SW480 (cell line): Measurements from ENCODE around the gene PGLYRP2.

ENCODE experiments used
- DNase-seq: peaks from one replicate; pipeline ENCODE4 v3.0.0-alpha.2; 2016; ENCODE audit warnings: low spot score

Gene PGLYRP2

DNA sequence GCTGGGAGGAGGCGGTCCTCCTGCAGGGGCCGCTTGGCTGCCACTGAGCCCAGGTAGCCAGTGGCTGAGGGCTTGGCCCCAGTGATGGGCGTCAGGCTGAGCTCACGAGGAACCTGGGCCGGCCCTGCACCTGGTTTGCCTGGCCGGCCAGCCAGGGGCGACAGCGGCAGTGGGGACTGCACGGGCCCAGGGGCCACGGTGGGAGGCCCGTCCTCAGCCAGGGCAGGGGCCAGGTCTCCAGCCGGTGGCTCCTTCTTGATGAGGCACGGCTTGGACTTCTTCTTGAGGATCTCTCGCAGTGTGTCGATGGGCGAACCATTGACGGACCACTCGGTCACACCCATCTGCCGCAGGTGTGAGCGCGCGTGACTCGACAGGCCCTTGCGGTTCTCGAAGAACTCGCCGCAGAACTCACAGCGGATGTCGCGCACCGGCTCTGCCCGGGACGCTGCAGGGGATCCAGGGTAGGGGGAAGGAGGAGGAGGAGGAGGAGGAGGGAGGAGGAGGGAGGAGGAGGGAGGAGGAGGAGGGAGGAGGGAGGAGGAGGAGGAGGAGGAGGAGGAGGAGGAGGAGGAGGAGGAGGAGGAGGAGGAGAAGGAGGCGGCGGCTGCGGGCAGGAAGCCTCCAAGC lies 53.9 kb downstream of the PGLYRP2 start:
- DNase-seq: no peak

DNA sequence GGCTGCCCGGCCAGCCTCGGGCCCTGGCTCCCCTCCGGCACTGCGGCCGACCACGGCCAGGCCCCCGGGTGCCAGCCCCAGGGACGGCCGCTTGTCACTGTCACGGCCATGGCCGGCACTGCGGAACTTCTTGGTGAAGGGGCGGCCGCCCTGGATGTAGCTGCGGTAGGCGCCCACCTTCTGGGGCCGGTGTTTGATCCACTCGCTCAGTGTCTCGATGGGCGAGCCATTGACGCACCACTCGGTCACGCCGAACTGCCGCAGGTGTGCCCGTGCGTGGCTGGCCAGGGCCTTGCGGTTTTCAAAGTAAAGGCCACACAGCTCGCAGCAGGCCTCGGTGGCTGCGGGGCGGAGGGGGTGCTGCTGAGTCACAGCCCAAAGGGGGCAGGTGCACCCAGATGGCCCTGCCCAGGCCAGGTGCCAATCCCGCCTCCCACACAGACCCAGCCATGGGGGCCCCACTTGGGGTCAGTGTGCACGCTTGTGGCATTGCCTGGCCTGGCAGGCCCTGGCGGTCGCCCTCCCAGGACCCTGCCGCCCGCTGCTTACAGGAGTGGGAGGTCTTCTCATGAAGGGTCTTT lies 54.5 kb downstream of the PGLYRP2 start:
- no peak for DNase-seq

GRCh38 chr19:15424121-15424520 lies 55.2 kb downstream of the PGLYRP2 start:
- no peak for DNase-seq

DNA sequence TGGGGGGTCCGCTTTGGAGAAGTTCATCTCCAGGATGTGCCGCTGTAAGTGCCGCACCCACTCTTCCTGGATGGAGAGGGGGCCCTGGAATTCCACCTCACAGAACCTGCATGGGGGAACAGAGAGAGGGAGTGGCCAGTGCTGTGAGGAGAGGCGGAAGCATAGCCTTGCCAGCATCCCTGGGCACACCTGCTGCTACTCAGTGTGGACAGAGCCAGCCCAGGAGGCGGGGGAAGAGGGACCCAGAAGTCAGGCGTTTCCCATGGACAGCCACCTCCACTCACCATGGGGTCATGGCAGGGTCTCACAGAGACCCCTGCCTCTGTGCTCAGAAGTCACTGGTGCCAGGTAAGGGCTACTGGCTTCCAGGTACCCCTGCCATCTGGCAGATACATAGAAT lies 56.2 kb downstream of the PGLYRP2 start:
- no peak for DNase-seq

DNA sequence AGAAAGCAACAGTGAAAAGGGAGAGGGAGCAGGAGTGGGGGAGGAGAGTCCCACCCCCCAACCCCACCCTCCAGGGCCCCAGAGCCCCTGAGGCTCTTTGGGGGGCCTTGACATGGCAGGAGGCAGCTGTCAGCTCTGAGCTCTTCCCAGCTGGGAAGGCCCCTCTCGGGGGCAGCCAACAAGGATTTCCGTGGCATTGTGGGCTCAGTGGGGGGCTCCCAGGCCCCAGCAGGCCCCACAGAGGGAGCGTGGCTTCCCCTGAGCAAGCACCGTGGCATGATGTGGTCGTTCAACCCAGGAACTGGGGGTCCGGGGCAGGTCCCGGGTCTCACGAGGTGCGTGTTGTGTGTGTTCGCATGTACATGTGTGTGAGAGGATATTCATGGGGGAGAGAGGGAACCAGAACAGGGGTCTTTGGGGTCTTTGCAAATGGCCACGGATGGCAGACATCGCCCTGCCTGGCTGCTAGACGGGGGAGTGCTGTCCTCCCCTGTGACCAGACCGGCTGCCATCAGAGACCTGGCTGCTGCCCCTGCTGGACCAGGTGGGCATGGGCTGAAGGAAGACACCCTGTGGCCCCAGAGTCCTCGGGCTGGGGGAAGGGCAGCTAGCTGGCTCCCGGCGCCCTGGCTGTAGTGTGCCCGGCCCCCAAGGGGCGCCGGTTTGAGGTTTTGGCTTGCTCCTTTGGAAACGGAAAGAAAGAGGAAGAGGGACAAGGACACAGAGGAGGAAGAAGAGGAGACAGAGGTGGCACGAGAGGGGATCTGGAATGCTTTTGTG lies 56.8 kb downstream of the PGLYRP2 start:
- DNase-seq: no peak

DNA sequence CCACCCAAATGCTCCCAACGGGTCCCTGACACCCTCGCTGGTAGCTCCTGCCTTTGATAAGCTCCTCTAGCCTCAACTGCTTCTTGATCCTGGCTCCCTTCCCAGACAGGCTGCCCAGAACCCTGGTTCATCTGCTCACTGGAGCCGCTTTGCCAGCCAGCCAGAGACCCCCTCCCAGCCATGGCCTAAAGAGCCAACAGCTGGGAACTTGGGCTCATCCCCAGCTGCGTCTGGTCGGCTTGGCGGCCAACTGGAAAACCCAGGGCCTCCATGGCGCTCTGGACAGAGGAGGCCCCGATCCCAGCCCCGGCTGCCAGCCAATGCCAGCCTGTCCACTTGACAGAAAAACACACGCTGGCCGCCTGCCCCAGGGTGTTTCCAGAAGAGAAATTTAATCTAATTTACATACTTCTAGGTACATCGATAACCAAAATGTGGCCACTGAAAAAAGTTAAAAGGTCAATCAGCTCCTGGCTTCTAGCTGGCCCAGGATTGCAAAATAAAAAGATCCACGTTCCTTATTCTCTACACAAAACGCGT lies 57.5 kb downstream of the PGLYRP2 start:
- DNase-seq: no peak

GRCh38 chr19:15421136-15421695 lies 58.1 kb downstream of the PGLYRP2 start:
- no peak for DNase-seq

GRCh38 chr19:15419413-15420025 lies 59.8 kb downstream of the PGLYRP2 start:
- DNase-seq: no peak
